Lower lobe of right lung (tissue), 2 donors: ENCODE measurements around the gene PNMA8A. TPM values are rescaled to one million over a fixed set of nuclear protein-coding genes. Genes with fewer than 3 reads are reported as not detected.

Experiments used
- ATAC-seq, 2 donors: fragments of 200-7000 bp; cut with Tn5 transposase; one replicate each; pipeline ENCODE4 v1.9.1; 2020 to 2022; ENCODE audit warnings: mild to moderate bottlenecking in 2 of 2, moderate library complexity in 2 of 2
- DNase-seq: peaks from one replicate; pipeline ENCODE4 v3.0.0-alpha.2; 2020
- H3K27ac ChIP-seq: fragments of 200-600 bp; one replicate; pipeline ENCODE4 v1.8.0; 2022
- H3K27me3 ChIP-seq: fragments of 200-600 bp; one replicate; pipeline ENCODE4 v1.8.0; 2022; ENCODE audit warnings: low read depth
- H3K36me3 ChIP-seq: fragments of 200-600 bp; one replicate; pipeline ENCODE4 v1.8.0; 2022; ENCODE audit warnings: mild to moderate bottlenecking
- H3K4me1 ChIP-seq: fragments of 200-600 bp; one replicate; pipeline ENCODE4 v1.8.0; 2022
- H3K4me3 ChIP-seq: fragments of 200-600 bp; one replicate; pipeline ENCODE4 v1.8.0; 2022; ENCODE audit warnings: mild to moderate bottlenecking
- H3K9me3 ChIP-seq: fragments of 200-600 bp; one replicate; pipeline ENCODE4 v1.8.0; 2022
- intact Hi-C: fragments of 100-400 bp; cut with DNase I; formaldehyde crosslinking; loops from one replicate; pipeline ENCODE4 v1.11.0; 2022
- total RNA-seq: library from RNA; stranded (reverse); fragmentation: NEBNext Ultra II Directional; extraction: Animal tissue kit (Norgen Biotek cat#: 25700); gene quantifications from one replicate; pipeline ENCODE4 v1.2.1, GENCODE V29; 2021
- TF ChIP-seq, protein P1 (sequence below): fragments of 200-600 bp; IDR thresholded peaks from one replicate; pipeline ENCODE4 v1.8.0; 2022; ENCODE audit warnings: antibody characterized with exemption, mild to moderate bottlenecking
- donor health status: DM: no; HTN: yes; CAD: no; lungs with severe emphysema.

Gene PNMA8A
- total RNA-seq, 1 donor from 2014 or later: 1.5 TPM

DNA sequence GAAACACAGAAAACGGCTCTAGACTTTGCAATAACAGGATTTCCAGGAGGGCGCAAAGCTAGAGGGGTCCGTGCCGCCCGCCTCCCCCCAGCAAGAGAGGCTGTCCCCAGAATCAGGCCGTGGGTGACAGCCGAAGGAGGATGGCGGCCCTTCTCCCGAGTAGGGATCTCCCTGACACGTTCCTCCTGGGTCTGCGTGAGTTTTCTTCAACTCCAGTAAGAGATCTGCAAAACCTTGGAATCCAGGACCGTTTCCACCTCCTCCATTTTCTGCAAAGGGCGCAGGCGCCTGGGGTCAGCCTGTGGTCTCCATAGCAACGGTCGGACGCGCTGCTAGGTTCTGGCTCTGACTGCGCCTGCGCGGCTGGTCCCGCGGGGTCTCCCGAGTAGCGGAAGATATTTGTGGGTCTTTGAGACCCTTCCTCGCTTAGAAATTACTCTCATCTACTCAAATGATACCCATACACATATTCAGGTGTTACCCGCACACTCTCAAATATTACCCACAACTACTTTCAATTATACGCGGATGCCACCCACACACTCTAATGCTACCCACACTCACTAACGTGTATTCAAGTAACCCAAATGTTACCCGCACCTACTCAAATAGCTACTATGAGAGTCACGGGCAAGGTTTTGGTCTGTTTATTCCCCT lies 44.7 kb downstream of the PNMA8A start:
- Histone ChIP-seq H3K4me1 (peaks cover 9% of the 10 kb centered on the region), H3K27me3 (peaks cover 43% of the 10 kb centered on the region), H3K4me3 (peak overlapping the region; percentile 60), H3K27ac (no peak overlapping the region), H3K9me3 (no peaks in the 10 kb centered on the region), H3K36me3 (no peaks in the 10 kb centered on the region)
- ATAC-seq (peak; percentile 69 to 85), DNase-seq (peak; percentile 76)
- TF ChIP-seq, protein P1, sequence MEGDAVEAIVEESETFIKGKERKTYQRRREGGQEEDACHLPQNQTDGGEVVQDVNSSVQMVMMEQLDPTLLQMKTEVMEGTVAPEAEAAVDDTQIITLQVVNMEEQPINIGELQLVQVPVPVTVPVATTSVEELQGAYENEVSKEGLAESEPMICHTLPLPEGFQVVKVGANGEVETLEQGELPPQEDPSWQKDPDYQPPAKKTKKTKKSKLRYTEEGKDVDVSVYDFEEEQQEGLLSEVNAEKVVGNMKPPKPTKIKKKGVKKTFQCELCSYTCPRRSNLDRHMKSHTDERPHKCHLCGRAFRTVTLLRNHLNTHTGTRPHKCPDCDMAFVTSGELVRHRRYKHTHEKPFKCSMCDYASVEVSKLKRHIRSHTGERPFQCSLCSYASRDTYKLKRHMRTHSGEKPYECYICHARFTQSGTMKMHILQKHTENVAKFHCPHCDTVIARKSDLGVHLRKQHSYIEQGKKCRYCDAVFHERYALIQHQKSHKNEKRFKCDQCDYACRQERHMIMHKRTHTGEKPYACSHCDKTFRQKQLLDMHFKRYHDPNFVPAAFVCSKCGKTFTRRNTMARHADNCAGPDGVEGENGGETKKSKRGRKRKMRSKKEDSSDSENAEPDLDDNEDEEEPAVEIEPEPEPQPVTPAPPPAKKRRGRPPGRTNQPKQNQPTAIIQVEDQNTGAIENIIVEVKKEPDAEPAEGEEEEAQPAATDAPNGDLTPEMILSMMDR: no peak
- intact Hi-C loops: no loop called here

DNA sequence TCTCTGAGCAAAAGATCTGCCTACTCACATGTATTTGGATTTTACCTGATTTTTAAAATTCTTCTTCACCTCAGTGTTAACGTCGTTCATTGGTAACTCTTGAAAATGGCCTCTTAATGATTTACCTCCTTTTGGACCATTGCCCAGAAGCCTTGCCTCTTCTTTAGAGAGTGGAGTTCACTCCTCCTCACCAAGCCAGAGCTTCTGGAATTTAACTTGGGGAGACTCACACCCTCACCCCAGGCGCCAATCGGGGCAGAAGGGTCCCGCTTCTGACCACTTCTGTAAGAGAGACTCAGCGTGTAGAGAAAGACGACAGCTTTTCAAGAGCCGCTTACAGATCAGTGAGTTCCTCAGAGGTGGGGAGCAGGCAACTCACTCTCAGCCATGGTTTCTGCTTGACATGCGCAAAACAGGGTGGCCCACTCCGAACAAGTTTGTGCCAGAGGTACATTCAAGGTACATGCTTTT lies 45.3 kb downstream of the PNMA8A start:
- no peak overlapping the region for H3K27ac ChIP-seq
- peak overlapping the region; percentile 60 for H3K4me3 ChIP-seq
- H3K27me3 ChIP-seq: peaks cover 41% of the 10 kb centered on the region
- no peaks in the 10 kb centered on the region for H3K9me3 ChIP-seq
- DNase-seq: no peak
- peak; percentile 51 to 73 for ATAC-seq
- TF ChIP-seq, protein P1: no peak
- no peaks in the 10 kb centered on the region for H3K36me3 ChIP-seq
- intact Hi-C loops: no loop called here
- peaks cover 9% of the 10 kb centered on the region for H3K4me1 ChIP-seq

DNA sequence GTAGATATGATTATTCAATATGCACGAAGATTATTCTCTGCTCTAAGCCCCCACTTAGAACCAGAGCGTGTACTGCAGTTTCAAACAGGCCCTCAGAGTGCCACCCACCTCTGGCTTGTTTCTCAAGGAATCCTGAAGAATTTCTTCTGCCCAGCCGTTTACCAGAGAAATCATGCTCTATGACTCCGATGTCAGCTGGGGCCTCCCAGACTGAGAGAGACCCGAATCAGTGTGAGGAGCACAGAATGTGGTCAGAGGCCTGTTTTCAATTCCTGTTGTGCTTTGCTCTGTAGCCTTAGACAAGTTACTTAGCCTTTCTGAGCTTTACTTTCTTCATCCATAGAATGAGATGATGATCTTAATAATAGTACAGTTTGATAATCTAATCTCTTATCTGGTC lies 48.2 kb downstream of the PNMA8A start:
- DNase-seq (peak; percentile 3), ATAC-seq (no peak)
- H3K4me3 ChIP-seq: no peak overlapping the region
- H3K27me3 ChIP-seq: peaks cover 27% of the 10 kb centered on the region
- TF ChIP-seq, protein P1: no peak
- H3K36me3 ChIP-seq: no peaks in the 10 kb centered on the region
- no peaks in the 10 kb centered on the region for H3K9me3 ChIP-seq
- no peak overlapping the region for H3K27ac ChIP-seq
- intact Hi-C loops: no loop called here
- H3K4me1 ChIP-seq: peaks cover 9% of the 10 kb centered on the region

DNA sequence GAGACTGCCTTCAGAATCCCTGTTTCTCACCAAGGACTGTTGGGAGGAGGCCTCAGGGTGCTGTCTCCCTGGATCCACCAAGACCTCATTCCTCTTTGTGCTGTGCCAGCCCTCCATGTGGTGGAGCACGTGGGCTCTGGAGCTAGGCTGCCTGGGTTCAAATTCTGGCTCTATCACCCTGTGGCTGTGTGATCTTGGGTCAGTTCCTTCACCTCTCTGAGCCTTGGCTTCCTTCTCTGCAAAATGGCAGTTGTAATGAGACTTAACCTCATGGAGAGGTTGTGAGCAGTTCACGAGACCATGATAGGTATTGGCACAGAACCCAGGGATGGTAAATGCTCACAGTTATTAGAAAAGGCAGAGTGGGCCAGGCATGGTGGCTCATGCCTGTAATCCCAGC lies 49.0 kb downstream of the PNMA8A start:
- Histone ChIP-seq H3K27me3 (peaks cover 21% of the 10 kb centered on the region), H3K4me1 (peaks cover 9% of the 10 kb centered on the region), H3K27ac (no peak overlapping the region), H3K4me3 (no peak overlapping the region), H3K36me3 (no peaks in the 10 kb centered on the region), H3K9me3 (no peaks in the 10 kb centered on the region)
- peak; percentile 1 for DNase-seq
- no peak for ATAC-seq
- intact Hi-C loops: no loop called here
- TF ChIP-seq, protein P1: no peak

DNA sequence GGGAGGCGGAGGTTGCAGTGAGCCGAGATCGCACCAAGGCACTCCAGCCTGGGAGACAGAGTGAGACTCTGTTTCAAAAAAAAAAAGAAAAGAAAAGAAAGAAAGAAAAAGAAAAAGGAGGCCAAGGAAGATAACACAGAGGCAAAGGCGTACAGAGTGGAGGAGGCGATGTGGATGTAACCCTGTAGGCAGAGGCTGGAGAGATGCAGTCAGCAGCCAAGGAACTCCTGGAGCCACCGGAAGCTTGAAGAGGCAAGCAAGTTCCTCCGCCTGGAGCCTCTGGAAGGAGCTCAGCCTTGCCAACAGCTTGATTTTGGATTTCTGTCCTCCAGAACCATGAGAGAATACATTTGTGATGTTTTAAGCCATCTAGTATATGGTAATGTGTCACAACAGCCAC lies 51.3 kb downstream of the PNMA8A start:
- peaks cover 14% of the 10 kb centered on the region for H3K4me1 ChIP-seq
- DNase-seq: no peak

More for the DNA sequence above, 51.3 kb downstream of the PNMA8A start:
- Histone ChIP-seq H3K4me3 (no peak overlapping the region), H3K36me3 (no peaks in the 10 kb centered on the region), H3K27ac (no peak overlapping the region), H3K27me3 (peaks cover 29% of the 10 kb centered on the region), H3K9me3 (no peaks in the 10 kb centered on the region)
- ATAC-seq: no peak
- intact Hi-C loops: no loop called here
- TF ChIP-seq, protein P1: no peak

Other genes starting within 250 kb of the PNMA8A start
- gene IGFL1, start 241.8 kb downstream of the PNMA8A start, total RNA-seq: not detected
- gene HIF3A, start 174.5 kb downstream of the PNMA8A start, total RNA-seq: 64.1 TPM
- gene PPP5C, start 124.5 kb downstream of the PNMA8A start, total RNA-seq: 48.9 TPM
- 9.1 TPM for gene CCDC8, start 58.0 kb downstream of the PNMA8A start, total RNA-seq
- gene PNMA8C, start 42.6 kb downstream of the PNMA8A start, total RNA-seq: 0.18 TPM
- gene PNMA8B, start 24.3 kb upstream of the PNMA8A start, total RNA-seq: 1.5 TPM
- 155 TPM for gene CALM3, start 129.8 kb upstream of the PNMA8A start, total RNA-seq
- 6.9 TPM for gene PTGIR, start 153.5 kb upstream of the PNMA8A start, total RNA-seq
- gene GNG8, start 164.6 kb upstream of the PNMA8A start, total RNA-seq: not detected
- 4.9 TPM for gene DACT3, start 189.6 kb upstream of the PNMA8A start, total RNA-seq
- gene PRKD2, start 245.6 kb upstream of the PNMA8A start, total RNA-seq: 45.0 TPM